H1 (cell line): ENCODE results near the gene APEH. TPM values are rescaled to one million over a fixed set of nuclear protein-coding genes. Genes with fewer than 3 reads are reported as not detected.
"Not testable (repeated sequence)": the region's sequence is repeated elsewhere in the genome, so short reads cannot be mapped to it uniquely, and the experiment has no call there.

Experiments used
- CTCF ChIA-PET: fragments of 300-600 bp; sonication (Branson Sonifier 250); formaldehyde crosslinking; loops from one replicate; lab custom pipeline; 2021; ENCODE audit not compliant: partially characterized antibody; lab: Charles Lee
- POLR2A ChIA-PET: fragments of 300-600 bp; sonication (Branson Sonifier 250); formaldehyde crosslinking; loops from one replicate; lab custom pipeline; 2021; ENCODE audit warnings: inconsistent platforms; ENCODE audit not compliant: partially characterized antibody; lab: Charles Lee
- DNase-seq, 2 experiments: peaks; one replicate each; pipeline versions ENCODE4 v3.0.0 to v3.0.0-alpha.2; 2010 to 2022; ENCODE audit warnings: low spot score in 2 of 2, low read depth in 1 of 2, mixed read lengths in 1 of 2
- FAIRE-seq: peaks from 2 replicates; lab custom pipeline; 2011; peaks lifted over from hg19 to GRCh38; lab: Jason Lieb, UNC
- H2AFZ ChIP-seq: 2 replicates; pipeline ENCODE4 v1.8.1; 2012; ENCODE audit warnings: low read length, inconsistent platforms
- H2AK5ac ChIP-seq: 2 replicates; pipeline ENCODE4 v1.6.1; 2013; ENCODE audit warnings: low read depth, low read length
- H2BK120ac ChIP-seq: replicated peaks from 2 replicates; pipeline ENCODE3; 2013; ENCODE audit warnings: low read depth, low read length, inconsistent platforms
- H2BK12ac ChIP-seq: 2 replicates; pipeline ENCODE4 v1.6.1; 2013; ENCODE audit warnings: low read depth, low read length
- H2BK15ac ChIP-seq: 2 replicates; pipeline ENCODE4 v1.6.1; 2013; ENCODE audit warnings: low read length
- H2BK20ac ChIP-seq: 2 replicates; pipeline ENCODE4 v1.6.1; 2013; ENCODE audit warnings: low read length
- H2BK5ac ChIP-seq: 2 replicates; pipeline ENCODE4 v1.6.1; 2013; ENCODE audit warnings: low read depth, low read length
- H3K14ac ChIP-seq: 2 replicates; pipeline ENCODE4 v1.6.1; 2013; ENCODE audit warnings: inconsistent platforms; ENCODE audit not compliant: insufficient read length
- H3K18ac ChIP-seq: 2 replicates; pipeline ENCODE4 v1.6.1; 2013; ENCODE audit warnings: low read length; ENCODE audit errors: extremely low read depth
- H3K23ac ChIP-seq: 2 replicates; pipeline ENCODE4 v1.6.1; 2013; ENCODE audit warnings: inconsistent platforms; ENCODE audit not compliant: insufficient read length
- H3K23me2 ChIP-seq: 2 replicates; pipeline ENCODE4 v1.6.1; 2013; ENCODE audit warnings: low read depth, low read length
- H3K27ac ChIP-seq: 2 replicates; pipeline ENCODE4 v1.6.1; 2011; ENCODE audit warnings: low read depth, low read length, inconsistent platforms
- H3K27me3 ChIP-seq, 4 experiments: replicated peaks in 1 of 4; 1 replicate in 1 of 4; 2 replicates in 3 of 4; pipeline versions ENCODE4 v1.6.1 to v1.8.1; 2011 to 2013; ENCODE audit warnings: low read length in 3 of 4, mild to moderate bottlenecking in 3 of 4, inconsistent platforms in 2 of 4, mixed read lengths in 2 of 4, moderate library complexity in 1 of 4; ENCODE audit not compliant: control insufficient read depth in 3 of 4, insufficient read depth in 3 of 4; ENCODE audit errors: extremely low read depth in 1 of 4
- H3K36me3 ChIP-seq, 4 experiments: 2 replicates each; pipeline versions ENCODE4 v1.6.1 to v1.8.1; 2011 to 2013; ENCODE audit warnings: mild to moderate bottlenecking in 4 of 4, low read length in 3 of 4, moderate library complexity in 2 of 4, control low read depth in 1 of 4, inconsistent platforms in 1 of 4; ENCODE audit not compliant: insufficient read depth in 4 of 4, control insufficient read depth in 2 of 4
- H3K4ac ChIP-seq: replicated peaks from 2 replicates; pipeline ENCODE3; 2013; ENCODE audit warnings: low read length, low read depth, mixed read lengths, inconsistent platforms; ENCODE audit not compliant: insufficient read length
- H3K4me1 ChIP-seq, 4 experiments: replicated peaks in 1 of 4; 1 replicate in 1 of 4; 2 replicates in 3 of 4; pipeline versions ENCODE4 v1.6.1 to v1.8.1; 2011 to 2013; ENCODE audit warnings: low read length in 3 of 4, inconsistent platforms in 2 of 4, mixed read lengths in 1 of 4; ENCODE audit not compliant: insufficient read depth in 4 of 4, control insufficient read depth in 3 of 4
- H3K4me2 ChIP-seq, 2 experiments: 2 replicates each; pipeline versions ENCODE4 v1.6.1 to v1.8.1; 2011 to 2013; ENCODE audit warnings: low read depth in 2 of 2, low read length in 2 of 2, control low read depth in 1 of 2, inconsistent platforms in 1 of 2, mild to moderate bottlenecking in 1 of 2; ENCODE audit not compliant: insufficient read depth in 1 of 2
- H3K4me3 ChIP-seq, 4 experiments: fragments of 200-600, 300-600 bp in 1 of 4; sonication (generic), shearing (Covaris generic), sonication (Bioruptor Twin) in 1 of 4; 2 replicates each; pipeline versions ENCODE4 v1.5.1 to v1.8.1; 2011 to 2016; ENCODE audit warnings: low read length in 4 of 4, low read depth in 3 of 4, control low read depth in 2 of 4, inconsistent platforms in 2 of 4, mild to moderate bottlenecking in 2 of 4, mixed read lengths in 1 of 4, moderate library complexity in 1 of 4; ENCODE audit not compliant: insufficient read depth in 2 of 4; ENCODE audit errors: extremely low read depth in 1 of 4
- H3K56ac ChIP-seq: replicated peaks from 2 replicates; pipeline ENCODE3; 2013; ENCODE audit warnings: low read depth, mild to moderate bottlenecking, mixed read lengths, low read length, inconsistent platforms; ENCODE audit not compliant: insufficient read length
- H3K79me1 ChIP-seq: 2 replicates; pipeline ENCODE4 v1.6.1; 2013; ENCODE audit warnings: low read depth, low read length, control low read depth
- H3K79me2 ChIP-seq, 2 experiments: 2 replicates each; pipeline versions ENCODE4 v1.6.1 to v1.8.1; 2012 to 2013; ENCODE audit warnings: low read length in 2 of 2, mild to moderate bottlenecking in 2 of 2, inconsistent platforms in 1 of 2; ENCODE audit not compliant: insufficient read depth in 2 of 2, control insufficient read depth in 1 of 2
- H3K9ac ChIP-seq, 4 experiments: replicated peaks in 1 of 4; 1 replicate in 1 of 4; 2 replicates in 3 of 4; pipeline versions ENCODE4 v1.6.1 to v1.8.1; 2011 to 2013; ENCODE audit warnings: low read depth in 3 of 4, low read length in 3 of 4, control low read depth in 2 of 4, mild to moderate bottlenecking in 2 of 4, moderate library complexity in 2 of 4, inconsistent platforms in 1 of 4; ENCODE audit errors: extremely low read depth in 1 of 4
- H3K9me3 ChIP-seq, 2 experiments: 2 replicates each; pipeline versions ENCODE4 v1.6.1 to v1.8.1; 2012 to 2013; ENCODE audit warnings: mild to moderate bottlenecking in 2 of 2, moderate library complexity in 2 of 2, control low read depth in 1 of 2, inconsistent platforms in 1 of 2, low read depth in 1 of 2, low read length in 1 of 2, mixed read lengths in 1 of 2; ENCODE audit not compliant: insufficient read depth in 2 of 2
- H4K20me1 ChIP-seq, 2 experiments: replicated peaks in 1 of 2; 2 replicates each; pipeline versions ENCODE3 to v1.8.1; 2011 to 2013; ENCODE audit warnings: inconsistent platforms in 2 of 2, low read length in 2 of 2, mild to moderate bottlenecking in 1 of 2; ENCODE audit not compliant: insufficient read depth in 2 of 2, control insufficient read depth in 1 of 2
- H4K5ac ChIP-seq: 2 replicates; pipeline ENCODE4 v1.6.1; 2013; ENCODE audit warnings: low read length, low read depth, mixed read lengths, inconsistent platforms; ENCODE audit not compliant: insufficient read length
- H4K8ac ChIP-seq: 2 replicates; pipeline ENCODE4 v1.8.0; 2013; ENCODE audit warnings: mild to moderate bottlenecking, moderate library complexity, low read length, inconsistent platforms; ENCODE audit not compliant: insufficient read depth; ENCODE audit errors: extremely low read depth
- H4K91ac ChIP-seq: replicated peaks from 2 replicates; pipeline ENCODE3; 2013; ENCODE audit warnings: low read length, mixed read lengths, inconsistent platforms; ENCODE audit not compliant: insufficient read length
- WGBS, 2 experiments: shearing (Covaris generic) in 1 of 2; methylation state at CpG; one replicate each; pipeline versions ENCODE4 v1.1.6 to v1.1.7; 2013 to 2015; ENCODE audit warnings: low lambda C conversion rate in 2 of 2, mixed read lengths in 2 of 2, inconsistent platforms in 1 of 2, low coverage in 1 of 2, missing lambda C conversion rate in 1 of 2; ENCODE audit not compliant: insufficient replicate concordance in 2 of 2, insufficient coverage in 1 of 2, insufficient read length in 1 of 2; ENCODE audit errors: extremely low coverage in 1 of 2, missing lambda C conversion rate in 1 of 2; 5-methylcytosine and 5-hydroxymethylcytosine counted together
- polyA plus RNA-seq, 7 experiments: library from polyadenylated mRNA; depleted of rRNA in 3 of 7; stranded (reverse) in 5 of 7; unstranded in 2 of 7; fragments of >200 nt in 5 of 7; fragments of 200-250 nt in 2 of 7; gene quantifications; 1 replicate in 5 of 7; 2 replicates in 1 of 7; 4 replicates in 1 of 7; pipeline versions ENCODE4 v1.2.1 to v1.2.3, GENCODE V29; 2011 to 2013; ENCODE audit warnings: missing spikeins in 2 of 7, mixed read lengths in 2 of 7
- total RNA-seq: library from RNA; stranded (reverse); fragmentation: NEBNext Ultra II Directional; extraction: Animal tissue kit (Norgen Biotek cat#: 25700); gene quantifications from 2 replicates; pipeline ENCODE4 v1.2.1, GENCODE V29; 2021

Gene APEH
- total and polyA plus RNA-seq, 2 of the 8 experiments (the other 6 are each of a cell fraction or from before 2014, with no cell fraction given) = 222 to 260 TPM

DNA sequence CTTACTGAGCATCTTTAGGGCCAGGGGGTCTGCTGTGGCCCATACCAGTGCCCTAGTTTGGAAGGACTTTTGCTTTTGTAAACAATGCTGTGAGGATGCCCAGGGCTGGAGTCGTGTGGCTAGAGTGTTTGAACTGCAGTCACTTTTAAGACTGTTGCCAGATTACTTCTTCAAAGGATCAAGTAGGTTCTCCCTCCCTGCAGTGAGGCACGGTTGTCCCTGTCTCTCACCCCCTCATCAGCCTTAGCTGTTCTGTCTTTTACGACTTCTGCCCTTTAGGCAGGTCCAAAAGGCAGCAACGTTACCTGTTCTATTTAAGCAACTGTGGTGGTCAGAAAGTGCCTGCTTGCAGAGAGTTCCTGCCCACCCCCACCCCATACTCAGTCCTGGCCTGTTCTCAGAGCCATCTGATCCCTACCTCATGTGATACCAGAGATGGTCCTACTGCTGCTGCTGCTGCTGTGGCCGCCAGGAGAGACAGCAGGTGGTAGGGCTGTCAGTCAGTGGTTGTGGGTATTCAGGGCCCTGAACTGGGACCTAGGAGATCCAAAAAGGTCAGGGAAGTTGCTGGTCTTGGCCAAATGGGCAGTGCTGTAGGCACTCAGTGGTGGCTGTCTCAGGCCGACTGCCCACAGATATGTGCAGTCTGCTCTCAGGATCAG lies 20.4 kb downstream of the APEH start:
- H3K56ac ChIP-seq, H3K23ac ChIP-seq, DNase-seq, H2AFZ ChIP-seq, H3K9me3 ChIP-seq, H2BK15ac ChIP-seq, H3K4me1 ChIP-seq, H4K5ac ChIP-seq, H3K23me2 ChIP-seq, H3K79me1 ChIP-seq, H2BK12ac ChIP-seq, H2BK20ac ChIP-seq, H2AK5ac ChIP-seq, H3K27ac ChIP-seq, H3K4me2 ChIP-seq, H3K18ac ChIP-seq, H3K4me3 ChIP-seq, POLR2A ChIA-PET, FAIRE-seq, H2BK120ac ChIP-seq, H4K91ac ChIP-seq, H4K20me1 ChIP-seq, H2BK5ac ChIP-seq, H3K4ac ChIP-seq, H3K27me3 ChIP-seq, H3K9ac ChIP-seq, H3K79me2 ChIP-seq, H4K8ac ChIP-seq, H3K14ac ChIP-seq, H3K36me3 ChIP-seq: not testable (repeated sequence)
- whole genome bisulfite sequencing, 2 experiments = 86% methylated on average over 6 of the region's 6 CpGs; no CpG with 5 or more reads in 1 of the 2 experiments
- CTCF ChIA-PET = interaction anchor here (0.7 to 1.0 kb wide), 2 partner anchors 9 to 17 kb away, joined by 3 read pairs; no protein-coding TSS in a partner anchor
